ENCODE results near the gene CSTF2.

GRCh38 chrX:100850317-100850716 lies 30.1 kb downstream of the CSTF2 start:
- no peak for TF ChIP-seq CTCF (IDR thresholded peaks at IDR 0.05; ENCODE audit: borderline replicate concordance, extremely low read depth, low read length, poor library complexity, severe bottlenecking)
- no peak for TF ChIP-seq EZH2 (IDR thresholded peaks at IDR 0.05; ENCODE audit: borderline replicate concordance, low read depth, low read length, severe bottlenecking)

All from DND-41 (cell line).